ENCODE results near the gene POU2AF1. TPM values are rescaled to one million over a fixed set of nuclear protein-coding genes. Genes with fewer than 3 reads are reported as not detected.

Gene POU2AF1
- total RNA-seq, 4 donors from 2014 or later: 0.17 TPM; not detected in 2

DNA sequence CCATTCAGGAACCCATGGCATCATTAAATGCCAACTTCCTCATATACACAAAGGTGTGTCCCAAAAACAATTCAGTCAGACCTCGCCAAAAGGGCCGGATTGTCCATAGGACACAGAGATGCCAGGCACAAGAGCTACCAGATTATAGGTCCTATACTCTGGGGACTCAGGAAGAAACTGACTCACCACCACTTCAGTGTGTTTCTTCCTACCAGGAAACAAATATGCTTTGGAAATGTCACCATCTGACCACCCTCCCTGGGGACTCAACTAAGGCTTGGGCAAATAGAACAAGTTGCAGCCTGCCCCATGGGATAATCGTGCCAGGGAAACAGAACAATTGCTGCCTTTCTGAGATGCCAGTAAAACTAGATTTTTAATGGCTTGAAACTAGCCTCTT, 69.0 kb downstream of the POU2AF1 start:
- TF ChIP-seq POLR2AphosphoS5 (IDR thresholded peaks at IDR 0.05): no peak
- TF ChIP-seq, protein P1, sequence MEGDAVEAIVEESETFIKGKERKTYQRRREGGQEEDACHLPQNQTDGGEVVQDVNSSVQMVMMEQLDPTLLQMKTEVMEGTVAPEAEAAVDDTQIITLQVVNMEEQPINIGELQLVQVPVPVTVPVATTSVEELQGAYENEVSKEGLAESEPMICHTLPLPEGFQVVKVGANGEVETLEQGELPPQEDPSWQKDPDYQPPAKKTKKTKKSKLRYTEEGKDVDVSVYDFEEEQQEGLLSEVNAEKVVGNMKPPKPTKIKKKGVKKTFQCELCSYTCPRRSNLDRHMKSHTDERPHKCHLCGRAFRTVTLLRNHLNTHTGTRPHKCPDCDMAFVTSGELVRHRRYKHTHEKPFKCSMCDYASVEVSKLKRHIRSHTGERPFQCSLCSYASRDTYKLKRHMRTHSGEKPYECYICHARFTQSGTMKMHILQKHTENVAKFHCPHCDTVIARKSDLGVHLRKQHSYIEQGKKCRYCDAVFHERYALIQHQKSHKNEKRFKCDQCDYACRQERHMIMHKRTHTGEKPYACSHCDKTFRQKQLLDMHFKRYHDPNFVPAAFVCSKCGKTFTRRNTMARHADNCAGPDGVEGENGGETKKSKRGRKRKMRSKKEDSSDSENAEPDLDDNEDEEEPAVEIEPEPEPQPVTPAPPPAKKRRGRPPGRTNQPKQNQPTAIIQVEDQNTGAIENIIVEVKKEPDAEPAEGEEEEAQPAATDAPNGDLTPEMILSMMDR (IDR thresholded peaks at IDR 0.05): no peak
- TF ChIP-seq POLR2A (IDR thresholded peaks at IDR 0.05; ENCODE audit: low read depth): no peak
- TF ChIP-seq EP300 (IDR thresholded peaks at IDR 0.05): no peak
- Histone ChIP-seq H3K27ac (replicated peaks in 1 of 4) (no peak overlapping the region), H3K4me3 (no peak overlapping the region), H3K27me3 (no peaks in the 10 kb centered on the region), H3K36me3 (peaks cover 0 to 5% (median 0%) of the 10 kb centered on the region in 4 donors), H3K9me3 (no peaks in the 10 kb centered on the region), H3K4me1 (no peaks in the 10 kb centered on the region)
- 86% methylated on average over 3 of the region's 3 CpGs for WGBS
- intact Hi-C loops (cut with DNase I): no loop called here
- DNase-seq (ENCODE audit: extremely low spot score): peak; percentile 53

DNA sequence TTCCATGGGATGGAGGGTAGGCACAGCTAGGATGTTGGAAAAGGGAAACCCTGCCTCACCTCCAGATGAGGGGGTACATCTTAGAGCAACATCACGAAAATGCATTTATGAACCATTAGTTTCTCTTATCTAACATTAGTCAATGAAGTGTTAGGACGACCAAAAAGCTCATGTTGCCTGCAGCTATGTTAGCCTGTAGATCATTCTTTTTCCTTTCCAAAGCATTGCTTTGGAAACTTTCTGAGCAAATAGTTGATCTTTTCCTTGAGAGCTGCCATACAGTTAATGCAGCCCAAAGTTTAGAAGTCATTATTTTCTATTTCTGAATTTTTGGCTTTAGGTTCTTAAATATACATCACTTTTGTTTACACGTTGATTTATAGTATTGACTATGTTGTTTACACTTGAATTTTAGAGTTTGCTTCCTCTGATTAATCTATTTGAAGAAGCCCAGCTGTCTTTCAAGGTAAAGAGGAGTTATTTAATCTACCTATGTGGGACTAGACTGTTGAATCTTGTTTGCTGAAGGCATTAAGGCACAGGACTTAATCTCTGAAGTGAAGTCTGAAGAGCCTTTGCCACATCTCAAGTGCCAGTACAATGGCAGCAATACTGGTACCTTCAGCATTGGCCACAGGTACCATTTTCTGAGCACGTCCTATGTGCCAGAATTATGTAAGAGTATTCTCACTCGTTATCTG, 69.7 kb downstream of the POU2AF1 start:
- TF ChIP-seq, protein P1 (IDR thresholded peaks at IDR 0.05): no peak
- no peak for TF ChIP-seq POLR2AphosphoS5 (IDR thresholded peaks at IDR 0.05)
- TF ChIP-seq POLR2A (IDR thresholded peaks at IDR 0.05; ENCODE audit: low read depth): no peak
- no peak for TF ChIP-seq EP300 (IDR thresholded peaks at IDR 0.05)
- no peaks in the 10 kb centered on the region for H3K27me3 ChIP-seq
- DNase-seq (ENCODE audit: extremely low spot score): peak; percentile 39
- intact Hi-C loops (cut with DNase I): loop anchor here (10.0 kb wide), 1 partner anchor 45 kb away; no protein-coding TSS in a partner anchor
- no peaks in the 10 kb centered on the region for H3K9me3 ChIP-seq
- H3K4me1 ChIP-seq: no peaks in the 10 kb centered on the region
- WGBS: 82% methylated on average over 5 of the region's 5 CpGs
- peaks cover 0 to 5% (median 0%) of the 10 kb centered on the region in 4 donors for H3K36me3 ChIP-seq
- no peak overlapping the region for H3K4me3 ChIP-seq
- H3K27ac ChIP-seq (replicated peaks in 1 of 4): no peak overlapping the region

DNA sequence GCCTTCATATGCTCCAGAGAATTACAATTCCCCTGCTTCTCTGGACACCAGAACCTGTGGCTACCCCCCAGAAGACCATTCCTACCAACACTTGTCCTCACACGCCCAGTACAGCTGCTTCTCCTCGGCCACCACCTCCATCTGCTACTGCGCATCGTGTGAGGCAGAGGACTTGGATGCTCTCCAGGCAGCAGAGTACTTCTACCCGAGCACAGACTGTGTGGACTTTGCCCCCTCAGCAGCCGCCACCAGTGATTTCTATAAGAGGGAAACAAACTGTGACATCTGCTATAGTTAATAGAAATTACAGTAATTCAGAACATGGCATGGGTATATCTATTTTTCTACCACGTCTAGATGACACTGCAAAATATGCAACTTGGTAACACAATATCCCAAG, 70.9 kb downstream of the POU2AF1 start:
- intact Hi-C loops (cut with DNase I): loop anchor here (10.0 kb wide), 1 partner anchor 47 kb away; no protein-coding TSS in a partner anchor
- no peak for TF ChIP-seq EP300 (IDR thresholded peaks at IDR 0.05)
- no peak for TF ChIP-seq POLR2AphosphoS5 (IDR thresholded peaks at IDR 0.05)
- no peak for TF ChIP-seq POLR2A (IDR thresholded peaks at IDR 0.05; ENCODE audit: low read depth)
- TF ChIP-seq, protein P1 (IDR thresholded peaks at IDR 0.05): no peak
- 79% methylated on average over 7 of the region's 7 CpGs for WGBS

DNA sequence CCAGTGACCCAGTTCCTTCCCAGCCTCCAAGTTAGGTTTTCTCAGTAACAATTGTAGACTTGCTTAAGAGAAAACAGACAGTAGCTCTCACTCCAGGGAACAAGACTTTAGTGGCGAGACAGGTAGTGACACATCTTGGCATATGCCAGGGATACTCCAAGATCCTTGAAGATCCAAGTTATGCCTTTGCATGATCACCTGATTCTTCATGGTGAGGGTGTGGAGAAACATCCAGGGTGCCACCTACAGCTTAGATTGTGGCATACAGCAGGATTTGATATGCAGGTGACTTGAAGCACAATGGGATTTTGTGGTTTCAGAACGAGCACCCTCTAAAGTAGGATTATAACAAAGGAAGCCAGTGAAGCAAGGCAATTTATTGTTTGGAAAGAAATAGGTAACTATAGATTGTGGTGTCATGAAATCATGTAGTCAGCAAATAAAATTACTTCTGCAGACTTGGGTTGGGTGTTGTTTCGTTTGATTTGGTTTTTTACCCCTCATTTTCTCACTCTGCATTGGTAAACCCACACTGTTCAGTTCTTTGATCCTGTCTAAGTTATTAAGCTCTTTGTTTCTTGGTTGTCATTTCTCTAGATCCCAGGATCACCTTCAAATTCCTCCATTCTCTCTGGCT, 71.5 kb downstream of the POU2AF1 start:
- H3K36me3 ChIP-seq: peaks cover 0 to 5% (median 0%) of the 10 kb centered on the region in 4 donors
- peak; percentile 55 for DNase-seq (ENCODE audit: extremely low spot score)
- H3K4me3 ChIP-seq: no peak overlapping the region
- no peak overlapping the region for H3K27ac ChIP-seq (replicated peaks in 1 of 4)
- no peaks in the 10 kb centered on the region for H3K27me3 ChIP-seq
- no peaks in the 10 kb centered on the region for H3K9me3 ChIP-seq
- WGBS: 96% methylated on average over 3 of the region's 3 CpGs
- H3K4me1 ChIP-seq: peaks cover 0 to 8% (median 7%) of the 10 kb centered on the region in 4 donors
- intact Hi-C loops (cut with DNase I): loop anchor here (10.0 kb wide), 1 partner anchor 47 kb away; no protein-coding TSS in a partner anchor
- TF ChIP-seq POLR2A (IDR thresholded peaks at IDR 0.05; ENCODE audit: low read depth) (no peak), EP300 (IDR thresholded peaks at IDR 0.05) (no peak), POLR2AphosphoS5 (IDR thresholded peaks at IDR 0.05) (no peak)
- TF ChIP-seq, protein P1 (IDR thresholded peaks at IDR 0.05): no peak

More for the DNA sequence above, 70.9 kb downstream of the POU2AF1 start:
- peaks cover 0 to 7% (median 7%) of the 10 kb centered on the region in 4 donors for H3K4me1 ChIP-seq
- H3K4me3 ChIP-seq: no peak overlapping the region
- H3K27me3 ChIP-seq: no peaks in the 10 kb centered on the region
- H3K9me3 ChIP-seq: no peaks in the 10 kb centered on the region
- peaks cover 0 to 5% (median 0%) of the 10 kb centered on the region in 4 donors for H3K36me3 ChIP-seq
- peak; percentile 68 for DNase-seq (ENCODE audit: extremely low spot score)
- no peak overlapping the region for H3K27ac ChIP-seq (replicated peaks in 1 of 4)
